Activated gamma-delta T cell treated with Interleukin-2 at 50 U/mL for 16 hours (primary cell): ENCODE measurements around the gene WDR53.
"Not testable (repeated sequence)": the region's sequence is repeated elsewhere in the genome, so short reads cannot be mapped to it uniquely, and the experiment has no call there.

Experiments
- DNase-seq: peaks from one replicate; pipeline ENCODE4 v3.0.0-alpha.2; 2020

WDR53 gene

GRCh38 chr3:196514913-196515621 is 53.3 kb downstream of the WDR53 start, which contains the start of gene SMCO1:
Gene SMCO1 (minus strand): TSS chr3:196515346. CDS start chr3:196515209, 137 bp downstream.
- no peak for DNase-seq

DNA sequence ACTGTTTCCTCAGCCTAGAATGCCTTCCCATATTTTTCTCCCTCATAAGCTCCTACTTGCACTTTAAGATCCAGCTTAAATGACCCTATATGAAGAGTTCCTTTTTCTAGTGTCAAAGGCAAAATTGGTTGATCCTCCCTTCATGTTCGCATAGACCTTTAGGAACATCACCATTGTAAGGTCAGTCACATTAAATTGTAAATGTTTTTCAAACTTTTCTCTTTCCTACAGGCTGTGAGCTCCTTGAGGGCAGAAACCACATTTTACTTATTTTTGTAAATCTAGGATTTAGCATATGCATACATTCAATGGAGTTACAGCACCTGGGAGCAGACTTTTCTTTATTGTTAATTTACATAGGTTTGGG is 54.0 kb downstream of the WDR53 start:
- no peak for DNase-seq

- no peak for DNase-seq
These were observed 54.5 kb downstream of the WDR53 start for GRCh38 chr3:196513697-196514349.

GRCh38 chr3:196511646-196512425 is 56.5 kb downstream of the WDR53 start:
- DNase-seq = not testable (repeated sequence)

- not testable (repeated sequence) for DNase-seq
These were observed 57.2 kb downstream of the WDR53 start for GRCh38 chr3:196511108-196511507.

DNA sequence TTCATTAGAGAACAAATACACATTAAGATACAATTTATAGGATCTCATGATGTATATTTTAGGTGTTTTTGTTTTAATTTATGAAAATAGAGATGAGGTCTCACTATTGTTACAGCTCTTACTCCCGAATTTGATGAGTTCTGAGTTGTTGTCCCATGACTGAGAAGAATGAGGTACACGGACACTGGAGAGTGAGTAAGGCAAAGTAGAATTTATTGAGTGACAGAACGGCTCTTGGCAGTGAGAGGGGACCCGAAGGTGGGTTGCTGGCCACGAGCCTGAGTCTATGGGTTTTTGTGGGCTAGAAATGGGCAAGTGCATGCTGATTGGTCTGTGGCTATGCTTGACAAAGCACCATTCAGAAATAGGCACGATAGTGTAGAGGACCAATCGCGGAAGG is 61.7 kb downstream of the WDR53 start:
- DNase-seq = no peak

DNA sequence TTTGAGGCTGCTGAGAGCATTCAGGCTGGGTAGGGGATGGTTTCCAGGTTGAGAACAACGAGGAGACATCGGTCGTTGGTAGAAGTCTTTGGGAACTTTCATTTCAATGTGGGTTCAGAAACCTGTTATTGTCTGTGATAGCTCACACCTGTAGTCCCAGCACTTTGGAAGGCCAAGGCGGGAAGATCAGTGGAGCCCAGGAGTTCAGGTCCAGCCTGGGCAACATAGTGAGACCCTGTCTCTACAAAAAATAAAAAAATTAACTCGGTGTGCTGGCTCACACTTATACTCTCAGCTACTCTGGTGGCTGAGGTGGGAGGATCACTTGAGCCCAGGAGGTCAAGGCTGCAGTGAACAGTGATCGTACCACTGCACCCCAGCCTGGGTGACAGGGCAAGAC is 63.8 kb downstream of the WDR53 start:
- no peak for DNase-seq
